Ecto neural progenitor cell (in vitro differentiated cells): Measurements from ENCODE around the gene PHACTR3.

ENCODE experiments used
- DNase-seq: peaks from one replicate; pipeline ENCODE4 v3.0.0-alpha.2; 2018; ENCODE audit warnings: low spot score

The PHACTR3 gene

GRCh38 chr20:59620860-59621505 is 16.6 kb downstream of the PHACTR3 start:
- no peak for DNase-seq

- no peak for DNase-seq
Measured at GRCh38 chr20:59622496-59622895, 18.2 kb downstream of the PHACTR3 start.

GRCh38 chr20:59623133-59623532 is 18.8 kb downstream of the PHACTR3 start:
- no peak for DNase-seq

GRCh38 chr20:59623583-59623982 is 19.2 kb downstream of the PHACTR3 start:
- no peak for DNase-seq

- DNase-seq: no peak
Measured at GRCh38 chr20:59624401-59624800, 20.1 kb downstream of the PHACTR3 start.

GRCh38 chr20:59625214-59625922 is 21.0 kb downstream of the PHACTR3 start:
- no peak for DNase-seq

- DNase-seq: no peak
Measured at GRCh38 chr20:59627298-59627697, 23.0 kb downstream of the PHACTR3 start.

DNA sequence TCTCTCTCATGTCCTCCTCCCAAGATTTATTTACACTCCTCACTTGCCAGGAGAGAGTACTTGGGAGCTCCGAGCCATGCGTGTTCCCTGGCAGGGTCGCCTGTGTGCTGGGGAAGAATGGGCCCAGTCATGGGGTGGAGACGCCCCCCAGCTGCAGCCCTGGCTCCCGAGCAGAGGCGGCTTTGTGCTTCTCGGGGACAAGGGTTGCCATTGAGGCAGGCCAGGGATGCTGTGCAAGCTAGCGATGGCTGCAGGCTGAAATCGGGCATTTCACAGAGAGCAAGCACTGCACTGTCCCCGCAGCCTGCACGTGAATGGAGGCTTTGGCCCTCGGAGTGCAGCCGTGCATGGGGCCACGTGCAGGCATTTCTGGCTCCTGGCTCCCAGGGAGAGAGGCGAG is 23.8 kb downstream of the PHACTR3 start:
- DNase-seq: no peak

GRCh38 chr20:59629141-59630045 is 25.1 kb downstream of the PHACTR3 start:
- DNase-seq: no peak

- DNase-seq: no peak
Measured at GRCh38 chr20:59630526-59630925, 26.2 kb downstream of the PHACTR3 start.

DNA sequence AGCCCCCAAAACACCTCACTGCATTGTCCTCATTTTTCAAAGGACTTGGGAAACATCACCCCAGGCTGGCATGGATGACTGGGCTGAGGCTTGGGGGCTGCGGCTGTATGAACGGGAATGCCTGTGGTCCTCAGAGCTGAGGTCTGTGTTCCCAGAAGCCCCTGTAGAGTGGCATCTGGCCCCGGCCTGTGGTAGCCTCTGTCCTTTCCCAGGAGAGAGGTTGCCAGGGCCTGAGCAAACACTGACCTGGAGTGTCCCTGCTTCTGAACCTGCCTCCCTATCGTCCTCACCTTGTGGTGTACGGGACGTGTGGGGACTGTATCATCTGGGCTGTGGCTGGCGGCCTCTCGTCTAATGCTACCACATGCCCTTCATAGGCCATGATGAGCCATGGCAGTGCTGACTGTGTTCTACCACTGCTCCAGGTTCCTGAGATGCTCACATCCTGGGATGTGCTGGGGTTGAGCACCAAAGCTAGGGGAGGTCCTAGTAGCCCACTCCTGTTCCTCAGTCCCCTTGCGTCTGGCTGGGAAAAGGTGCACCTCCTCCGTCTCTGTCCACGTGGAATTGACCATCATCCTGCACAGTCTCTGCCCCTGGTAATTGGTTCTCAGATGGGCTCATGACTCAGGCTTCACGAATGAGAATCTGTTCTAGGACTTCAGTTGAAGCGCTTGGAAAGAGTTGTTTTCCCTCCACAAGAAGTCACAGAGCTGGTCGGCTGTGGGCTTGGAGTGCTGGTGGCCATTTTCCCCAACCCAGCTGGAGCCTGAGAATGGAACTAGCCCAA is 27.6 kb downstream of the PHACTR3 start:
- DNase-seq: no peak

- peak; percentile 19 for DNase-seq
Measured at GRCh38 chr20:59632541-59633113, 28.3 kb downstream of the PHACTR3 start.

GRCh38 chr20:59633656-59634251 is 29.4 kb downstream of the PHACTR3 start:
- DNase-seq: no peak

DNA sequence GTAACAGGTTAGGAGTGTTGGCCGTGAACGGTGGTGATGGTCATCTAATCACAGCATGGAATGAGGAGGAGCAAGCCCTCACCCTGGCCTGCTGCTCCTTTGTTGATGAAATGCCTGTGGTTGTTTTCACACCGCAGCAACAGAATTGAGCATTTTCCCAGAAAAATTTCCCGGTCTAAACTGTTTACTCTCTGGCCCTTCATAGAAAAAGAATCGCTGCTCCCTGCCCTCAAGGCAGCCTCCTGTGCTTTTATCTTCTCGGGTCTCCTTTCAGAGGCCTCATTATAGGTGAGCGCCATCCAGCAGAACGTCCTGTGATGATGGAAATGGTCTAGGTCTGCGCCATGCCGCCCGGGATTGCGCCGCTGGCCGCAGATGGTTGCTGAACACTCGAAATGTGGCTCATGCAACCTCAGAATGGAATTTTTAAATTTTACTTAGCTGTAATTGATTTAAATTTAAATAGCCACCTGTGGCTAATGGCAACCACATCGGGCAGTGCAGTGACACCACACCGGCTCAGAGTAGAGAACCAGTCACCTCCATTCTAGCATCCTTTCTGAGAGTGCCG is 30.2 kb downstream of the PHACTR3 start:
- DNase-seq: peak; percentile 22

DNA sequence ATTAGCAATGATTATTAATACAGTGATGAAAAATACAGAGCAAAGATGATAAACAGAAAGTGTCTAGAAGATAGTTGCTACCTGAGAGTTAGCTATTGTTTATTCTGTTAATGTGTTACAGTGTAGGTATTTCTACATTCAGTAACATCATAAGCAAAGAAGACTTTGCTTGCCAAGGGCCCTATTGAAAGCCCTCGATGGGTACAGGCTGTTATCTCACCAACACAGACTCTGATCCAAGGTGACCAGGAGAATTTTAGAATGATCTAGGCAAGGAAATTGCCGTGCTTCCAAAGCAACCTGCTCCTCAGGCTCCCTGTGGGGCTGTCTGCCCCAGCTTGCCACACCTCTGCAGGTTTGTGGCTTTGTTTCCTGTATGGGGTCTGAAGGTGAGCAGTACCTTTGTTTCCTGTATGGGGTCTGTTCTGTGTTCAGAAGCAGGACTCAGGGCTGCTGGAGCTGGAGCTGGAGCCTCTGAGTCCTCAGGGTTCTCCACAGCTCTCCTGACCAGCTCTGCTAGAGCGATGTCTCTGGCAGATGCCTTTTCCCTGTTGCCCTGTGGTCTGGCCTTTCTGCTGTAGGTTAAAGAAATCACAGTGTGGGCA is 32.5 kb downstream of the PHACTR3 start:
- peak; percentile 22 for DNase-seq

DNA sequence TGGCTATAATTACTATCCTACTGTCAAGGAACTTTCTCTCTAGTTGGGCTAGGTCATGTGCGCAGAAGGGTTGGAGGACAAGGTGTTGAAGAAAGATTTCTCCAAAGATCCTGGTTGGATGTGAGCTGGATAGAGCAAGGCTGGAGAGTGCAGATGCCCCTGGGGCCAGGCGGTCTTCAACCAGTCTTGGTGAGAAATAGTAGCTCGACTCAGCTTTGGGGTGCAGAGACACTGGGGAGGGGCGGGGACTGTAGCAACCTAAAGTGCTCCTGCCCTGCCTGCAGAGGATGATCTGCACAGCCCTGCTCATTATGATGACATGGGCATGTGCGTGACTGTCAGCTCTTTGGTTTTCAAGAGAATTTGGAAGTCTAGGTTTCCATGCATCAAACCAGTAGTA is 35.9 kb downstream of the PHACTR3 start:
- DNase-seq: peak; percentile 3

- peak; percentile 10 for DNase-seq
Measured at GRCh38 chr20:59643615-59644061, 39.3 kb downstream of the PHACTR3 start.

- peak; percentile 21 for DNase-seq
Measured at GRCh38 chr20:59644371-59644939, 40.1 kb downstream of the PHACTR3 start.

DNA sequence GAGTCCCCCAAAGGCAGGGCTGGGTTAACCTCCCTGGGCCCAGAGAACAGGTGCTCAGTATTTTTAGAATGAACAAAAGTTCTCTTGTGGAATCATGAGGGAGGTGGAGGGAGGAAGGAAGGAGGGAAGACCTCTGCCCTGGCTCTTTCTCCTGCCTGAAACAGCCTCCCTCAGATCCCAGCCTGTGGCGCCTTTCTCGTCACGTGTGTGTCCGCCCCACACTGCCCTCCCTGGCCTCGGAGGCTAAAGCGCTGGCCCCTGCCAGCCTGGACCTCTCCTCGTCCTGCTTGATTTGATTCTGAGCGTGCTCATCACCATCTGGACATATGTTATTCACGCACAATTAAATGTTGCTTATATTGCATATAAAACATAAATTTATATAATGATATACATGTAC is 40.9 kb downstream of the PHACTR3 start:
- DNase-seq: peak; percentile 29

GRCh38 chr20:59645761-59646171 is 41.4 kb downstream of the PHACTR3 start:
- DNase-seq: peak; percentile 20
